SK-N-SH (cell line): ENCODE data around the gene SERPINI2. TPM values are rescaled to one million over a fixed set of nuclear protein-coding genes. Genes with fewer than 3 reads are reported as not detected.

Source experiments
- CTCF ChIA-PET: fragments of 300-600, 350-600 bp; formaldehyde crosslinking; extraction: SDS; loops from one replicate; lab custom pipeline; 2021; lab: Yijun Ruan, JAX
- POLR2A ChIA-PET: fragments of 350-600 bp; sonication (Branson Sonifier 250); formaldehyde crosslinking; extraction: SDS; loops from one replicate; lab custom pipeline; 2020; ENCODE audit warnings: antibody characterized with exemption, inconsistent platforms; lab: Yijun Ruan, JAX
- DNase-seq: peaks from one replicate; pipeline ENCODE4 v3.0.0; 2012
- H2AFZ ChIP-seq: fragments of 200-600 bp; sonication (generic); 2 replicates; pipeline ENCODE4 v1.8.1; 2016; ENCODE audit warnings: antibody characterized with exemption, mild to moderate bottlenecking, low read depth
- H3F3A ChIP-seq: fragments of 200-600 bp; sonication (generic); replicated peaks from 2 replicates; pipeline ENCODE3; 2016; ENCODE audit warnings: antibody characterized with exemption, mild to moderate bottlenecking; ENCODE audit not compliant: insufficient read depth
- H3K27ac ChIP-seq, 2 experiments: fragments of 200-500 bp in 1 of 2; fragments of 200-600 bp in 1 of 2; sonication (Bioruptor generic) in 1 of 2; sonication (generic), shearing (Covaris generic) in 1 of 2; 2 replicates each; pipeline versions ENCODE4 v1.5.1 to v1.6.1; 2014 to 2016; ENCODE audit warnings: low read depth in 2 of 2, inconsistent platforms in 1 of 2, low read length in 1 of 2, mild to moderate bottlenecking in 1 of 2, mixed read lengths in 1 of 2
- H3K27me3 ChIP-seq: fragments of 200-600 bp; sonication (generic), shearing (Covaris generic); 2 replicates; pipeline ENCODE4 v1.6.1; 2016; ENCODE audit warnings: mixed run types; ENCODE audit not compliant: insufficient read depth
- H3K36me3 ChIP-seq, 2 experiments: fragments of 200-500 bp in 1 of 2; fragments of 200-600 bp in 1 of 2; sonication (Bioruptor generic) in 1 of 2; sonication (generic) in 1 of 2; replicated peaks in 1 of 2; 2 replicates each; pipeline versions ENCODE3 to v1.5.1; 2014 to 2016; ENCODE audit warnings: low read length in 1 of 2, mild to moderate bottlenecking in 1 of 2; ENCODE audit not compliant: insufficient read depth in 2 of 2, control insufficient read depth in 1 of 2
- H3K4me1 ChIP-seq, 2 experiments: fragments of 200-500 bp in 1 of 2; fragments of 200-600 bp in 1 of 2; sonication (Bioruptor generic) in 1 of 2; sonication (generic), shearing (Covaris generic) in 1 of 2; 2 replicates each; pipeline versions ENCODE4 v1.5.1 to v1.6.1; 2014 to 2016; ENCODE audit warnings: low read depth in 1 of 2, low read length in 1 of 2, mixed run types in 1 of 2; ENCODE audit not compliant: insufficient read depth in 2 of 2, control insufficient read depth in 1 of 2
- H3K4me2 ChIP-seq: fragments of 200-600 bp; sonication (generic), shearing (Covaris generic); 2 replicates; pipeline ENCODE4 v1.6.1; 2017; ENCODE audit warnings: mixed run types
- H3K4me3 ChIP-seq, 2 experiments: fragments of 200-500 bp in 1 of 2; fragments of 200-600 bp in 1 of 2; sonication (Bioruptor generic) in 1 of 2; sonication (generic), shearing (Covaris generic) in 1 of 2; 2 replicates each; pipeline versions ENCODE4 v1.5.1 to v1.8.1; 2014 to 2016; ENCODE audit warnings: low read depth in 2 of 2, inconsistent platforms in 1 of 2, low read length in 1 of 2, mild to moderate bottlenecking in 1 of 2, mixed read lengths in 1 of 2, moderate library complexity in 1 of 2
- H3K79me2 ChIP-seq: fragments of 200-600 bp; sonication (generic); 2 replicates; pipeline ENCODE4 v1.8.1; 2017; ENCODE audit warnings: mild to moderate bottlenecking; ENCODE audit not compliant: insufficient read depth
- H3K9ac ChIP-seq: fragments of 200-600 bp; sonication (generic); 2 replicates; pipeline ENCODE4 v1.6.1; 2017; ENCODE audit warnings: mixed run types
- H3K9me2 ChIP-seq: fragments of 200-600 bp; sonication (generic); 2 replicates; pipeline ENCODE4 v1.6.1; 2017; ENCODE audit warnings: mixed run types
- H3K9me3 ChIP-seq: fragments of 200-600 bp; sonication (generic); 2 replicates; pipeline ENCODE4 v1.6.1; 2017; ENCODE audit warnings: mixed run types, mild to moderate bottlenecking, moderate library complexity
- H4K20me1 ChIP-seq: fragments of 200-600 bp; sonication (generic); 2 replicates; pipeline ENCODE4 v1.6.1; 2017; ENCODE audit warnings: mild to moderate bottlenecking, mixed run types; ENCODE audit not compliant: insufficient read depth
- ELF1 ChIP-seq: IDR thresholded peaks from 2 replicates; pipeline ENCODE4 v1.4.0; 2012
- EP300 ChIP-seq, 2 experiments: IDR thresholded peaks; 2 replicates each; pipeline versions ENCODE4 v1.4.0 to v1.6.1; 2012; ENCODE audit warnings: borderline replicate concordance in 1 of 2, low read depth in 1 of 2, low read length in 1 of 2
- EZH2phosphoT487 ChIP-seq: fragments of 200-600 bp; sonication (generic); IDR thresholded peaks from 2 replicates; pipeline ENCODE4 v1.6.1; 2017; ENCODE audit warnings: low read depth, mixed run types, mild to moderate bottlenecking, antibody characterized with exemption, moderate library complexity, borderline replicate concordance
- FOSL2 ChIP-seq: IDR thresholded peaks from 2 replicates; pipeline ENCODE4 v1.4.0; 2012; ENCODE audit warnings: low read depth, mild to moderate bottlenecking, moderate library complexity, borderline replicate concordance
- FOXJ3 ChIP-seq: sonication (generic); formaldehyde crosslinking; IDR thresholded peaks from 2 replicates; pipeline ENCODE4 v1.5.1; 2020; ENCODE audit warnings: mild to moderate bottlenecking, missing genetic modification reagents
- FOXM1 ChIP-seq: IDR thresholded peaks from 2 replicates; pipeline ENCODE4 v1.4.0; 2012; ENCODE audit warnings: low read depth, mild to moderate bottlenecking
- MEF2A ChIP-seq: IDR thresholded peaks from 2 replicates; pipeline ENCODE4 v1.4.0; 2012; ENCODE audit warnings: low read depth, borderline replicate concordance
- RAD21 ChIP-seq: IDR thresholded peaks from 2 replicates; pipeline ENCODE4 v1.6.1; 2012; ENCODE audit warnings: mild to moderate bottlenecking, low read length
- REST ChIP-seq: IDR thresholded peaks from 2 replicates; pipeline ENCODE4 v1.6.1; 2012; ENCODE audit warnings: mild to moderate bottlenecking, low read depth, low read length, moderate library complexity
- RFX5 ChIP-seq: IDR thresholded peaks from 2 replicates; pipeline ENCODE4 v1.6.1; 2012; ENCODE audit warnings: mild to moderate bottlenecking, improper control_type of control experiment, low read length
- SIN3A ChIP-seq: IDR thresholded peaks from 2 replicates; pipeline ENCODE4 v1.6.1; 2012; ENCODE audit warnings: low read depth, mild to moderate bottlenecking, low read length, moderate library complexity, borderline replicate concordance
- SMC3 ChIP-seq: IDR thresholded peaks from 2 replicates; pipeline ENCODE4 v1.6.1; 2012; ENCODE audit warnings: low read depth, low read length, improper control_type of control experiment
- TEAD4 ChIP-seq: IDR thresholded peaks from 2 replicates; pipeline ENCODE4 v1.4.0; 2012; ENCODE audit warnings: mild to moderate bottlenecking, borderline replicate concordance; ENCODE audit not compliant: insufficient read depth
- WGBS: methylation state at CpG from one replicate; pipeline ENCODE4 v1.1.6; 2017; ENCODE audit warnings: low lambda C conversion rate; 5-methylcytosine and 5-hydroxymethylcytosine counted together
- polyA plus RNA-seq, 3 experiments: library from polyadenylated mRNA; depleted of rRNA; stranded (reverse); fragments of >200 nt; gene quantifications; 2 replicates each; pipeline ENCODE4 v1.2.3, GENCODE V29; 2012
- TF ChIP-seq, protein P1 (sequence below): IDR thresholded peaks from 2 replicates; pipeline ENCODE4 v1.4.0; 2012; ENCODE audit warnings: low read depth, borderline replicate concordance

Gene SERPINI2
- polyA plus RNA-seq, 1 of the 3 experiments (the other 2 are of a cell fraction): not detected

- Histone ChIP-seq H2AFZ (no peak overlapping the region), H3K9me2 (no peaks in the 10 kb centered on the region), H3K9ac (no peak overlapping the region), H3K36me3 (no peaks in the 10 kb centered on the region), H3K4me3 (no peak overlapping the region), H3K9me3 (no peaks in the 10 kb centered on the region), H3F3A (no peaks in the 10 kb centered on the region), H3K27ac (no peak overlapping the region), H3K79me2 (no peaks in the 10 kb centered on the region), H3K4me1 (no peaks in the 10 kb centered on the region), H3K27me3 (no peaks in the 10 kb centered on the region), H3K4me2 (no peak overlapping the region), H4K20me1 (no peaks in the 10 kb centered on the region)
- TF ChIP-seq SIN3A (no peak), RFX5 (no peak), EZH2phosphoT487 (no peak), REST (no peak), TEAD4 (no peak), ELF1 (no peak), MEF2A (no peak), FOSL2 (no peak), RAD21 (no peak), EP300 (IDR thresholded peaks at IDR 0.05; ENCODE audit: borderline replicate concordance in 1 of 2, low read depth in 1 of 2, low read length in 1 of 2) (no peak), SMC3 (no peak), FOXM1 (no peak), FOXJ3 (CRISPR knock-in tag) (no peak)
- TF ChIP-seq, protein P1, sequence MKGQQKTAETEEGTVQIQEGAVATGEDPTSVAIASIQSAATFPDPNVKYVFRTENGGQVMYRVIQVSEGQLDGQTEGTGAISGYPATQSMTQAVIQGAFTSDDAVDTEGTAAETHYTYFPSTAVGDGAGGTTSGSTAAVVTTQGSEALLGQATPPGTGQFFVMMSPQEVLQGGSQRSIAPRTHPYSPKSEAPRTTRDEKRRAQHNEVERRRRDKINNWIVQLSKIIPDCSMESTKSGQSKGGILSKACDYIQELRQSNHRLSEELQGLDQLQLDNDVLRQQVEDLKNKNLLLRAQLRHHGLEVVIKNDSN: no peak
- WGBS: 17% methylated on average over 2 of the region's 2 CpGs
- POLR2A ChIA-PET: no interaction called here
- CTCF ChIA-PET: no interaction called here
- DNase-seq: no peak
These were observed 32.6 kb downstream of the SERPINI2 start for GRCh38 chr3:167441256-167441655.
